Stimulated activated CD8-positive, alpha-beta memory T cell treated with anti-CD3 and anti-CD28 coated beads, Interleukin-2, amount 100 ng/mL, for 1 hour (primary cell): ENCODE data around the gene ELOF1.
A peak's percentile ranks its signal among the peaks of the same experiment; 100 is the strongest.
"Not testable (repeated sequence)": the region's sequence is repeated elsewhere in the genome, so short reads cannot be mapped to it uniquely, and the experiment has no call there.

ENCODE experiments used
- DNase-seq, 2 donors: peaks; one replicate each; pipeline ENCODE4 v3.0.0-alpha.2; 2020; ENCODE audit warnings: low read depth in 2 of 2

Gene ELOF1

GRCh38 chr19:11558881-11559828 is at the start of gene ELOF1:
TSS of gene ELOF1 (minus strand) at chr19:11559230. CDS start at chr19:11554347, 4,883 bp downstream.
- DNase-seq, result peak; percentile 88 to 93

GRCh38 chr19:11606484-11606883 is 47.5 kb upstream of the ELOF1 start:
- no peak for DNase-seq

GRCh38 chr19:11599704-11600103 is 40.7 kb upstream of the ELOF1 start:
- not testable (repeated sequence) for DNase-seq

GRCh38 chr19:11598746-11599145 is 39.7 kb upstream of the ELOF1 start:
- DNase-seq, result no peak

- DNase-seq, result no peak
Observed at GRCh38 chr19:11598103-11598483, 39.1 kb upstream of the ELOF1 start.

GRCh38 chr19:11597202-11598102 is 38.4 kb upstream of the ELOF1 start, which contains the start of gene ZNF627:
TSS of gene ZNF627 (plus strand) at chr19:11597483. CDS start at chr19:11597628, 145 bp downstream.
- DNase-seq, result peak; percentile 94 to 95

DNA sequence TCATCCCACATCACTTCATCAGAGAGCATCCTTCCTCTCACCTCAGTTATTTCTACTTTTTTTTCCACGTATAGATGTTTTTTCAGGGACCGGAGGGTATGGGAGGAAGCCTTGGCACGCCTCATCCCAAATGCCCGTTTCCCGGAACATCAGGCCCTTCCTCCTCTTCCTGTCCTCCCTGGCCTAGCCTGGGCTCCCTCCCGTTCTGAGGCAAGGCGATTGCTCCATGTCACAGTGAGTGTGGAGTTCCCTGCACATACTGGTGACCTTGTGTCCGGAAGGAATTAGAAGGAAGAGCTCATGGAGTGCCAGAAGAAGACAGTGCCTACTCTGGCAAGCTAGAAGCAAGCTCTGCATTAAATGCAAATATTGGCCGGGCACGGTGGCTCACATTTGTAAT is 37.1 kb upstream of the ELOF1 start:
- no peak for DNase-seq

DNA sequence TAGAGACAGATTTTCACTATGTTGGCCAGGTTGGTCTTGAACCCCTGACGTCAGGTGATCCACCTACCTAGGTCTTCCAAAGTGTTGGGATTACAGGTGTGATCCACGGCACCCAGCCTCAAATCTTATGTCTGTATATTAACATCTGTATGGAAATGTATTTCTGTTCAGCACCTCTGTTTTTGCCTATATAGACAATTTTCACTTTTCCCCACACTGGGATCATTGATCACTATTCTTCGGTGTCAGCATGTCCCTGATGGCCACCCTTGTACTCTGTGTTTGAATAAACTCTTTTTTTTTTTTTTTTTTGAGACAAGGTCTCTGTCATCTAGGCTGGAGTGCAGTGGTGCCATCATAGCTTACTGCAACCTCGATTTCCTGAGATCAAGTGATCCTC is 35.1 kb upstream of the ELOF1 start:
- no peak for DNase-seq

GRCh38 chr19:11587975-11588631 is 29.1 kb upstream of the ELOF1 start:
- DNase-seq, result no peak

DNA sequence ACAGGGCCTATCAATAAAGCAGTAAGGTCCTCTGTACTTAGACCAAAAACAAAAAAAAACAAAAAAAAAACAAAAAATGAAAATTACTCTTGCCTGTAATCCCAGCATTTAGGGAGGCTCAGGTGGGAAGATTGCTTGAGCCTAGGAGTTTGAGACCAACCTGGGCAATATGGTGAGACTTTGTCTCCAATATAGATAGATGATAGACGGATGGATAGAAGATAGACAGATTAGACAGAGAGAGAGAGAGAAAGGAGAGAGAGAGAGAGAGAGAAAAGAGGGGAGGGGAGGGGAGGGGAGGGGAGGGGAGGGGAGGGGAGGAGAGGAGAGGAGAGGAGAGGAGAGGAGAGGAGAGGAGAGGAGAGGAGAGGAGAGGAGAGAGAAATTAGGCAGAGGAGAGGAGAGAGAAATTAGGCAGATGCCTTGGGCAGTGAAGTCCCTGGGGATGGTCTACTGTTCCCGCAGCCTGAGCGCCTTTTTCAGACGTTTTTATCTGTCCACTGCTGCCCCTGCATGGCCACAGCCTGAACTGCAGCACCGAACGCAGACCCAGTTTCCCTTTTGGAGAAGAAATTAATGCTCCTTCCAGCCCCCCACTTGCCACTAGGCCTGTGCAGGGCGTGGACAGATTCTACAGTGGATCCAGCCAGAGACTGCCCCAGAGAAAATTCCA is 28.4 kb upstream of the ELOF1 start:
- peak; percentile 54 to 62 for DNase-seq

- no peak for DNase-seq
Observed at GRCh38 chr19:11586331-11586730, 27.3 kb upstream of the ELOF1 start.

- DNase-seq, result no peak
Observed at GRCh38 chr19:11581740-11582139, 22.7 kb upstream of the ELOF1 start.

DNA sequence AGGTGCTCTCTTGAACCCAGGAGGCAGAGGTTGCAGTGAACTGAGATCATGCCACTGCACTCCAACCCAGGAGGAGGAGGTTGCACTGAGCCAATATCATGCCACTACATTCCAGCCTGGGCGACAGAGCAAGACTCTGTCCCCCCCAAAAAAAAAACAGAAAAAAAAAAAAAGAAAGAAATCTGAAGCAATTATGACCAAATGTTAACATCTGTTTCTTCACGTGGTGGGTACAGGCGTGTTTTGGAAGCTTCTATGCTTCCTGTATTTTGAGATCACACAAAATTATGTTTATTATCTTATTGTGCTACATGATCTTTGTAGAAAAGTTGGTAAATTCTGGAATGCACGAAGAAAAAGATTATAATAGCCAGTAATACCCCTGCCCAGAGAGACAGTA is 21.1 kb upstream of the ELOF1 start:
- DNase-seq, result no peak

GRCh38 chr19:11578258-11579142 is 19.5 kb upstream of the ELOF1 start:
- no peak for DNase-seq

GRCh38 chr19:11577451-11578257 is 18.6 kb upstream of the ELOF1 start, which contains the start of gene ACP5:
TSS of gene ACP5 (minus strand) at chr19:11577645. CDS start at chr19:11577317, 328 bp downstream.
- DNase-seq, result no peak

- no peak for DNase-seq
Observed at GRCh38 chr19:11576227-11576626, 17.2 kb upstream of the ELOF1 start.

GRCh38 chr19:11574689-11575088 is 15.7 kb upstream of the ELOF1 start:
- no peak for DNase-seq

GRCh38 chr19:11573763-11574162 is 14.7 kb upstream of the ELOF1 start:
- DNase-seq, result not testable (repeated sequence)

DNA sequence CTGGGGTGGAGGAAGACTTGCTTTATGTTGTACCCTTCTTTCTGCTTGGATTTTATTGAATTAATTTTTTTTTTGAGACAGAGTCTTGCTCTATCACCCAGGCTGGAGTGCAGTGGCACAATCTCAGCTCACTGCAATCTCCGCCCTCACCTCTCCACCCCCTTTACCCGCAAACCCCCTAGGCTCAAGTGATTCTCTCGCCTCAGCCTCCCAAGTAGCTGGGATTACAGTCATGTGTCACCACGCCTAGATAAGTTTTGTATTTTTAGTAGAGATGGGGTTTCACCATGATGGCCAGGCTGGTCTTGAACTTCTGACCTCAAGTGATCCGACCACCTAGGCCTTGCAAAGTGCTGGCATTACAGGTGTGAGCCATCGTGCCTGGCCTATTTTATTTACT is 14.3 kb upstream of the ELOF1 start:
- not testable (repeated sequence) for DNase-seq
